Measurements from ENCODE around the gene FLNB.

FLNB gene

GRCh38 chr3:58073301-58074108 is 65.3 kb downstream of the FLNB start:
- in situ Hi-C loops (cut with MboI; ENCODE audit: low pct_unique_long_range_greater_than_20kb, low sequenced_read_pairs, unreplicated experiment), result no loop called here
- TF ChIP-seq, protein P1, sequence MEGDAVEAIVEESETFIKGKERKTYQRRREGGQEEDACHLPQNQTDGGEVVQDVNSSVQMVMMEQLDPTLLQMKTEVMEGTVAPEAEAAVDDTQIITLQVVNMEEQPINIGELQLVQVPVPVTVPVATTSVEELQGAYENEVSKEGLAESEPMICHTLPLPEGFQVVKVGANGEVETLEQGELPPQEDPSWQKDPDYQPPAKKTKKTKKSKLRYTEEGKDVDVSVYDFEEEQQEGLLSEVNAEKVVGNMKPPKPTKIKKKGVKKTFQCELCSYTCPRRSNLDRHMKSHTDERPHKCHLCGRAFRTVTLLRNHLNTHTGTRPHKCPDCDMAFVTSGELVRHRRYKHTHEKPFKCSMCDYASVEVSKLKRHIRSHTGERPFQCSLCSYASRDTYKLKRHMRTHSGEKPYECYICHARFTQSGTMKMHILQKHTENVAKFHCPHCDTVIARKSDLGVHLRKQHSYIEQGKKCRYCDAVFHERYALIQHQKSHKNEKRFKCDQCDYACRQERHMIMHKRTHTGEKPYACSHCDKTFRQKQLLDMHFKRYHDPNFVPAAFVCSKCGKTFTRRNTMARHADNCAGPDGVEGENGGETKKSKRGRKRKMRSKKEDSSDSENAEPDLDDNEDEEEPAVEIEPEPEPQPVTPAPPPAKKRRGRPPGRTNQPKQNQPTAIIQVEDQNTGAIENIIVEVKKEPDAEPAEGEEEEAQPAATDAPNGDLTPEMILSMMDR (IDR thresholded peaks at IDR 0.05; ENCODE audit: extremely low read depth, insufficient read depth, missing control alignments), result no peak
- peak; percentile 24 for DNase-seq (ENCODE audit: low spot score)

DNA sequence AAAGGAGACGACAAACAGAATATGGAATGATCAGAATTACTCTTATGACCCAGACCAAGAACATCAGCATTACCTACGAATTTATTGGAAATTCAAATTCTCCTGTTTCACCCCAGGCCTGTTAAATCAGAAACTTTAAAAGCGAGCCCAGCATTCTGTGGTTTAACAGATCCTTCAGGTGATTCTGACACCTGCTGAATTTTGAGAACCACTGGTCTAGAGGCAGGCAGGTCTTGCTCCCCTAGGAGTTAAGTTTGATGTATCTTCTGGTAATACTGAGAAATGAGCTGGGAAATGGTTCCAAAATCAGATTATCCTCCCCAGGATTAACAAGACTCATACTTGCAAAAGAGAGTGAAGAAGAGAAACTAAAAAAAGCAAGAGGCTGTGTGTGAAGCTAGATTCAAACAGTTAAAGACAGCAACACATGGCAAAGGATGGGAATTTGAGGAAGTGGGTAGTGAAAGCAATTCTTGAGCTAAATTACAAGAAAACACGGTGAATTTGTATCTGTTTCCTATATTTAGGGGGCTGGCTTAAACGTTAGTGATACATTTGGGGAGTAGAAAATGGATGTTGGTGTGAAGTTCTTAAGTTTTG is 66.0 kb downstream of the FLNB start:
- in situ Hi-C loops (cut with MboI; ENCODE audit: low pct_unique_long_range_greater_than_20kb, low sequenced_read_pairs, unreplicated experiment), result no loop called here
- TF ChIP-seq, protein P1 (IDR thresholded peaks at IDR 0.05; ENCODE audit: extremely low read depth, insufficient read depth, missing control alignments), result no peak
- DNase-seq (ENCODE audit: low spot score), result no peak

DNA sequence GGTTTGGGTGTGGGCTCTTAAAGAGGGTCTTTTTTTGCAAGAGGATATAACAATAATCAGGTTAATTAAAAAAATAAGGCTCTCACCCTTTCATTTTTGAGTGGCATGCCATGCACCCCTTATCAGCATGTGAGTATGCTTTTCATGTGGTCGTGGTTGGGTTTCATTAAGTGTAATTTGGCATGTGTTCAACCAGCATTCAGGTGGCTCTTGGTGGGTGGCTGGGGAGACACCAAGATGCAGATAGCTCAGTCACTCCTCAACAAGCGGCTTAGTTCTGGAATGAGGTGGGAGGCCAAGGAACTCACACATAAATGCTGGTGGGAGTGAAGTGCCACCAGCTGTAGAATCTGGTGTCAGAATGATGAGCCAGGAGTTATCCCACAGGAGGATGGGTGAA is 66.8 kb downstream of the FLNB start:
- TF ChIP-seq, protein P1 (IDR thresholded peaks at IDR 0.05; ENCODE audit: extremely low read depth, insufficient read depth, missing control alignments), result no peak
- in situ Hi-C loops (cut with MboI; ENCODE audit: low pct_unique_long_range_greater_than_20kb, low sequenced_read_pairs, unreplicated experiment), result no loop called here
- DNase-seq (ENCODE audit: low spot score), result no peak

DNA sequence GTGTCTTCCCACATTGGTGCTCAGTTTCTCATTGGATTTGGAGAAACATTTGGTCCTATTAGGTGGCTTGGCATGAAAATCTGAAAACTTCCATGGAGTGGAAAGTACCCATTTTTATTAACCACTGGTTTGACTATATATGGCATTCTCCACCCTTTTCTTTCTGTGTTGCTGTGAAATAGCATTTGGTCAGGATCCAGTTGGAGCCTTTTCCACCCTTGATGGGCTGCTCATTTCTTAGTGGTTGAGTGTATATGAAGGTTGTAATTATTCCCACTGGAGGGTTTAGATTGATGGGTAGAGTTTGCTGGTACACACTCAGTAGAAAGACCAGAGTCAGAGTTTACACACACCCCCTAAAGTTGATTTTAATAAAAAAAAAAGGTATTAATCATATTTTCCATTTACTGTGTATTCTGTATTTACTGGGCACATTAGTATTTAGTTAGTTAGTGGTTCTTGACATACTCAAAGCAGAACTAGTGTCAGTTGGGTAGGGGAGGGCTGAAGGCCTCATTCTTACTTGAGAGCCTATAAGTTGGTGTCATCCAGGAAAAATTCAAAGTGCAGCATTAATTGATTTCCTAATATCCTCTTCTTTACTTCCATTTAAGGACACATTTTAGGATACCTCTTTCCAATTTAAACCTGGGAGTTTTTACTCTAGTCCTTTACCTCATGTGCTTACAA is 69.5 kb downstream of the FLNB start:
- in situ Hi-C loops (cut with MboI; ENCODE audit: low pct_unique_long_range_greater_than_20kb, low sequenced_read_pairs, unreplicated experiment), result no loop called here
- TF ChIP-seq, protein P1 (IDR thresholded peaks at IDR 0.05; ENCODE audit: extremely low read depth, insufficient read depth, missing control alignments), result no peak
- DNase-seq (ENCODE audit: low spot score), result no peak

- no peak for DNase-seq (ENCODE audit: low spot score)
- in situ Hi-C loops (cut with MboI; ENCODE audit: low pct_unique_long_range_greater_than_20kb, low sequenced_read_pairs, unreplicated experiment), result no loop called here
- TF ChIP-seq, protein P1 (IDR thresholded peaks at IDR 0.05; ENCODE audit: extremely low read depth, insufficient read depth, missing control alignments), result no peak
Measured at GRCh38 chr3:58078610-58079009, 70.4 kb downstream of the FLNB start.

DNA sequence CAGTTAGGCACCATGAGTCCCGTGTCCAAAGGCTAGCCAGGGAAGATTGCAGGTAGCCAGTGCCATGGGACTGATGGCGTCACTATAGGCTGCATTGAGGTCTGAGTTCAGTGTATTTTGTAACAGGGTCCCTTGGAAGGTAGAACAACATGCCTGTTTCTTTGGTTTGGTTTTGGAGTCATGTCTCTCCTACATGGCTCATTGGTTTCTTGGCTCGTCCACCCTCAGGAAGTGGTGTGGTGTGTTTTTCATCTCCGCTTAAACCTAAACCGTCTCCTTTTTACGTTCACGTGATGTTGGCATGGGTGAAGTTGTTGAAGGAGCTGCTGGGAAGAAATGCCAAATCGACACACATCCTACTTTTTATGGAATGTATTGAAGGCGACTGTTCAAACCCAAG is 71.6 kb downstream of the FLNB start:
- in situ Hi-C loops (cut with MboI; ENCODE audit: low pct_unique_long_range_greater_than_20kb, low sequenced_read_pairs, unreplicated experiment), result no loop called here
- no peak for DNase-seq (ENCODE audit: low spot score)
- TF ChIP-seq, protein P1 (IDR thresholded peaks at IDR 0.05; ENCODE audit: extremely low read depth, insufficient read depth, missing control alignments), result no peak
